ENCODE data around the gene ATP5PO.

The ATP5PO gene

DNA sequence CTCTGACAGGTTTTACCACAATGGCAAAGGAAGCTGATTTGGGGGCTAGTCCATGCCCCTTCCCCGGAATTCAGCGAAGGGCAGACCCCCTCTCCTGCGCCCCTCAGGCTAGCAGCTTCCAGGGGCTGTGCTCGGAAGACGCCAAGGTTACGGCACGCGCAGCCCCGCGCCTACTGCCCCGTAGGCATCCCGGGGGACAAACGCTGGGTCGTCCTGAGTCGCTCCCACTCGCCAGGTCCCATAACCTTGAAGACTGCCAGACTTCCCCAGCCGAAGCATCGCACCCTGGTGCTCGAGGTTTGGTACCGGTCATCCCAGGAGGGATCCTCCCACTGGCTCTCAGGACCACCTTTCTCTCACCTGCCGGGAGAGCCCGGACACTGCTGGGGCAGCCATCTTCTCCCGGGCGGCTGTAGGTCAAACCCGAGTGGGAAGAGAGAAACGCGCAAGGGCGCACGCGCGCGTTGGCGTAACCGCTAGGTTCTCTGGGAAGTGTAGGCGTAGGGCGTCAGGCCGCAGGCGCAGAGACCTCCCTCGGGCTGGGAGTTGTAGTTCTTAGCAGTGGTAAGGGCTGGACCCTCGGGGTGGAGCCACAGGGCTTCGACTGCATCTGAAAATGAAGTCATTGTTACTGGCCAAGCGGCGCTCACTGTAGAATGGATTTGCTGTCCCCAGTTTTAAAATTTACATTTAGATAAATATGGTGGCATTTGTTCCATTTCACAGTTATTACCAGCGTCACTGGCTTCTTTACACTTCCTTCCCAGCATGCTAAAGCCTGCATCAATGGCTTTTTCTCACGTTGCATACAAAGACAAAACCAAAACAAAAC, at the start of gene ATP5PO:
Gene ATP5PO (minus strand): TSS at position 437 of the 832 bp plus-strand sequence. CDS start 41 bp downstream, at position 396.
- peak; percentile 99 for DNase-seq

DNA sequence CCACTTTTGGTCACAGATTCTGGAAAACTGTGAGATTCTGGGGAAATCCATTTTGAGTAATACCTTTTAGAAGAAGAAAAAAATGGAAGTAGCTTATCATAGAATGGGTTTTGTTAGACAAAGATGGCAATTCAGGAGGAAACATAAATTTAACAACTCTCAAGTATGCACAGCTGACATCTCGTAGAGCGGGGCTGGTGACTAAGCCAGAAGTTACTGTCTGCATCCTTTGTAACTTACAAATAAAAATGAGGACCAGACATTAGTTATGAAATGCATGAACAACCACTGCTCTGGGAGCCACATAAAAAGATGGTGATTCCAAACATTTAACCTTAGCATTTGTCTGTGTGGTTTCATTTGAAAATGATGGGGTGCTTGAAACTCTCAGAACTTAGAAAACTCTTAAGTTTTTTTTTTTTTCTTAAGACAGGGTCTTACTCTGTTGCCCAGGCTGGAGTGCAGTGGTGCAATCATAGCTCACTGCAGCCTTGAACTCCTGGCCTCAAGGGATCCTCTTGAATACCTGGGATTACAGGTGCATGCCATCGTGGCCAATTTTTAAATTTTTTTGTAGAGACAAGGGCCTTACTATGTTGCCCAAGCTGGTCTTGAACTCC, 49.2 kb upstream of the ATP5PO start:
- DNase-seq, result no peak

GRCh38 chr21:33963848-33964555, 48.4 kb upstream of the ATP5PO start:
- DNase-seq, result no peak

DNA sequence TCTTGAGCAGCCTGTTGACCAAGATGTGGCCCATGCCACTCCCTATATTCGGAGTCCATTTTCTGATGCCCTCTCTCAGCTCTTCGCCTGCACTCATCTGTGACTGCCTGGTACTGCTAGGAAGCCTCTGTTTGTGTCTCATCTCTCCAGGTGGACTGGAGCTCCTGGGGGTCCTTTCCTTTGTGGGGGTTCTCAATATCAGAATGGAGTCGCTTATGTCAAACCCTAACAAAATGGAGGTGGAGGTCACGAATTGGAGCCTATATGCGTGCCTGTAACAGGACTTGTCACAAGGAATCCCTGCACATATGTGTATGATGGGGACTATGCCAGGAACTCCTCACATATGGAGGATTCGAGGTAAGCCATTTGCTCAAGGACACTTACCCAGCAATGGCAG, 46.7 kb upstream of the ATP5PO start:
- DNase-seq, result no peak

DNA sequence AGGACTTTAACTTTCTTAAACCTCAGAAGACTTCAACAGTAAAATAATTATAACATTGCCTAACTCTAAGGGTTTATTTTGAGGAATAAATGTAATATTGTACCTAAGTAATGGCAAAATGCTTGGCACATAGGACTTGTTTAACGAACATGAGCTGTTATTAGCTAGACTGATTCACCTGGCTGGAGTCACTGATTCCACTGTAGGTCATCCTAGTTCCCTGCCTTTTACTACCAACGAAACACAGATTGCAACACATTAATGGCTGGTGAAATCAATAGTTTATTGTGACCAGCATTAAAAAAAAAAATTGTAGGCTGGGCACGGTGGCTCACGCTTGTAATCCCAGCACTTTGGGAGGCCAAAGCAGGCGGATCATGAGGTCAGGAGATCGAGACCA, 45.5 kb upstream of the ATP5PO start:
- DNase-seq, result no peak

DNA sequence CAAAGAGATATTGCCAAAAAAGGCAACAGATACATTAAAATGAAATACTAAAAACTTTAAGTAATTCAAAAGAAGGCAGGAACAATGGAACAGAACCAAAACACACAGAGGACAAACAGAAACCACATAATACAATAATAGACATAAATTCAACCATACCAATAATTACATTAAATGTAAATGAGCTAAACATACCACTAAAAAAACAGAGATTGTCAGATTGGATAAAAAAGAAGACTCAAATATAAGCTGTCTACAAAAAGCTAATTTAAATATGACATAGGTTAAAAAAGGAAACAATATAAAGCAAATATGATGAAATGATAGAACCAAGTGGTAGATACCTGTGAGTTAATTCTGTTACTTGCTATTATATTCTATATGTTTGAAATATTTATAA, 44.1 kb upstream of the ATP5PO start:
- no peak for DNase-seq

DNA sequence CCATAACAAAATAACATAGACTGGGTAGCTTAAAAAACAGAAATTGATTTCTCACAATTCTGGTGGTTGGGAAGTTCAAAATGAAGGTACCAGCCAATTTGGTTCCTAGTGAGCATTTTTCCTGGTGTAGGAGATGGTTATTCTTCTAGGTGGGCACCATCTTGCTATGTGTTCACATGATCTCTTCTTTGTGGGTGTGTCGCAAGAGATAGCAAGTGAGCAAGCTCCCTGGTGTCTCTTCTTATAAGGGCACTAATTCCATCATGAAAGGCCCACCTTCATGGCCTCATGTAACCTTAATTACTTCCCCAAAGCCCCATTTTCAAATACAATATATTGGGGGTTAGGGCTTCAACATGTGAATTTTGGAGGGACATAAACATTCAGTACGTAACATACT, 38.8 kb upstream of the ATP5PO start:
- DNase-seq, result no peak

DNA sequence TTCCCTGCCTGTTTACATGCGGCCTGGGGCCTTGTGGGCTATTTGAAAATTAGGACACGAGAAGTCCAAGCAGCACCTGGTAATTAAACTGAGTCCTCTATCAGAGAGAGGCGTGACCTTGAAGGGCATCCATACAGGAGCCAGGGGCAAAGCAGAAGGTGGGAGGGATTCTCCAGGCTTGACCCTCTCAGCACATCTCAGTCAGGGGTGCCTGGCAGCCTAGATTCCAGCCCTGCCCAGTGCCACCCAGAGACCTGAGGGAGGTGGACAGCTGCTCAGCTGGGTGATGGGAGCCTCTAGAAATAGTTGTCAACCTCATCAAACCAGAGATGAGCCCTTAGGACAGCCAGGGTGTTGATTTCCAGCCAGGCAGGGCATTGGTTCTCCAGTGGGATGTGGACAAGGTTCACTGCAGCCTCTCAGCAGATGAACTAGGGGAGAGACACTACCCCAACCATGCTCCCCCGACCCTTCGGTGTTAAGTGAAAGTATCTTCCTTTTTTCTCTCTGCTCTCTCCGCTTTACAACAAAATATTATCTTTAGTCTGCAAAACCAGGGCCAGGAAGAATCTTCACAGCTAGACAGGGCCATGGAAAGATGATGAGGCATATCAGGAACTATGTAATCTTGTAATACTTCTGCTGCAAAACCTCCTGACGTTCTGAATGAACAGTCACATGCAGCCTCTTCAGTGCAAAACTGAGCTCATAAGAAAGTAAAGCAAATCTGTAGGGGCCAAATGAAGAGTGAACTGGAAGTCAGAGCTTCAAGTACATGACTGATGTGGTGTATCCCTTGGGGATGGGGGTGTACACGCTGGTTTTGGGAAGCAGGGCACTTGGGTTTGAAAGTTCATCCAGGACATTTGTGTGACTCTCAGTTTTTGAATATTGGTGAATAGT, 35.9 kb upstream of the ATP5PO start:
- DNase-seq, result no peak

DNA sequence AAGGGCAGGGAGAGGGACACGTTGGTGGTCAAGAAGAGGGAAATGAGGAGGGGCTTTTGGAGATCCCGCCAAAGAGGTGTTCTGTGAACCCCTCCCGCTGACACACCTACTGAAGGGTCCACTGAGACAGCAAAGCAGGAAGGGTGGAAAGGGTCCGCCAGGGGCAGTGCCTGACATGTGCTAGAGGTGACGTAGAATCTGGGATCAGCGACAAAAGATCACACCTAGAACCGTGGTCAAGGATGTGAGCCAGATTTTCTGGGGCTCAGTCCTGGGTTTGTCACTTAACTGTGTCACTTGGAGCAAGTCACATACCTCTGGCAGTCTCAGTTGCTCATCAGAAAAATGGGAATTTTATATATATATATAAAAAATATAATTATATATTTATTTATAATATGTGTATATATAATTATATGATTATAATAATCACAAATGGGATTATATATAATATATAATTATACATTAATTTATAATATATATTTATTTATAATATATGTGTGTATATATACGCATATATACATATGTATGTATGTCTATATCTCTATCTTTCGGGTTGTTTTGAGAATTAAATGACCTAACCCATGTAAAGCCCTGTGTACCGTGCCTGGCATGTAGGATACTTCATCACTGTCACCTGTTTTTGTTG, 35.0 kb upstream of the ATP5PO start:
- no peak for DNase-seq

DNA sequence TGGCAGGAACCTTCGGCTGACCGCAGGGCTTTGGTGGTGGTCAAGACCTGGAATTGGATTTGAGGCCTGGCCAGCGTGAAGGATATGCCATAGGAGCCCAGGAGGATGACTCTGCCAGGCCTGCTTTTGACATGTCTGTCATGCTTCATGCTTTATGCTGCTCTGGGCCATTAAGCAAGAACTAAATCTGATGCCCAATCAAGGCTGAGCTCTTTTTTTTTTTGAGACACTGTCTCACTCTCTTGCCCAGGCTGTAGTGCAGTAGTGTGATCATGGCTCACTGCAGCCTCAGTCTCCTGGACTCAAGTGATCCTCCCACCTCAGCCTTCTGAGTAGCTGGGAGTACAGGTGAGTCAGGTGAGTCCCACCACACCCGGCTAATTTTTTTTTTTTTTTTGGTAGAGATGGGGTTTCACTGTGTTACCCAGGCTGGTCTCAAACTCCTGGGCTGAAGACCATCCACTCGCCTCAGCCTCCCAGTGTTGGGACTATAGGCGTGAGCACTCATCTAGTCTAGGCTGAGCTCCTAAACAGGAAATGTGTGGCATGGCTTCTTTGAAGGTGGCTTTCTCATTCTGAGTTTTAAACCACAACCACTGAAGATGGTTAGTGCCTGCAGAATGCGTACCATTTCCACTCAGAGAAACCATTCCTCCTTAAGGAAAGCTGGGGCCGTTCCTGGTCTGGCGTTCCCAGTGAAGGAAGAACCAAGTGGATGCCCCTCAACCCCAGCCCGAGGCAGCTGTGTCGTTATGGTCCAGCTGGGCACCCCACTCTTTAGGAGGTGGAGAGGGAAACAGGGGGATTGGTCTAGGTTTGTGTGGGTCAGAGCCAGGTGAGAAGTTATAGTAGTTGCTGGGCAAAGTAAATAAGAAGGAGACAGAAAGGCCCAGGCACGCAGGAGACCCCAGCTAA, 34.2 kb upstream of the ATP5PO start:
- DNase-seq, result no peak

- DNase-seq, result no peak
These were observed 33.4 kb upstream of the ATP5PO start for GRCh38 chr21:33948951-33949444.

GRCh38 chr21:33948096-33948950, 32.7 kb upstream of the ATP5PO start:
- DNase-seq, result peak; percentile 91

GRCh38 chr21:33947451-33948095, 32.0 kb upstream of the ATP5PO start:
- peak; percentile 87 for DNase-seq

DNA sequence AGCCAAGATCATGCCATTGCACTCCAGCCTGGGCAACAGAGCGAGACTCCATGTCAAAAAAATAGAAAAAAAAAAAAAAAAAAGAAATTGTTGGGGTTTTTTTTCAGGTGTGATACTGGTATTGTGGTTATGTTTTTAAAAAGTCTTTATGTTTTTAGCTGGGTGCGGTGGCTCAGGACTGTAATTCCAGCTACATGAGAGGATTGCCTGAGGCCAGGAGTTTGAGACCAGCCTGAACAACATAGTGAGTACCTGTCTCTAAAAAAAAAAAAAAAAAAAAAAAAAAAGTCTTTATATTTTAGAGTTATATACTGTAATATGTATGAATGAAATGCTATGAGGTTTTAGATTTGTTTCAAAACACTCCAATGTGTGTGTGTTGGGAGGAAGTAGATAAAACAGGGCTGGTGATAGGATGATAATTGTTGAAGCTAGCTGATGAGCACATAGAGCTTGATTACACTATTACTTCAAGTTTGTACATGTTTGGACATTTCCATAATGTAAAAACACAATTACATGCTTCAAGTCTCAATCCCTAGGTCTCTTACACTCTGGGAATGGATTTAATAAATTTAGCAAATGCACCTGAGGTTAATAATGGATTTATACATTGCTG, 30.2 kb upstream of the ATP5PO start:
- DNase-seq, result no peak

- no peak for DNase-seq
These were observed 28.7 kb upstream of the ATP5PO start for GRCh38 chr21:33944185-33944763.

DNA sequence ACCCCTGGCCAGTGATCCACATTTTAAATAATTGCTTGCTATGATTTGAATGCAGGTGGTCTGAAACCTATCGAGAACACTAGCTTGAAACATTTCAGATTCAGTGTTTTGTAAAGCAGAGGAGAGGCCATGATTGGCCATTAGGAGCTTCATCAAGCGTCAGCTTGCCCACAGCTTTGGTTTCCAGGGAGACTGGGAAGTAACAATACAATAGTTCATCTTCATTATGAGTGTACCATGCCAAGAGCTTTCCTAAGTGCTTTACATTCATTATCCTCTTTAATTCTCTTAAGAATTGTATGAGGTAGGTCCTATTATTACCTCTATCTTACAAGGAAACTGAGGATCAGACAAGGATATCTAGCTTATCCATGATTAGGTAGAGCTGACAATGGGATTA, 27.7 kb upstream of the ATP5PO start:
- DNase-seq, result no peak

DNA sequence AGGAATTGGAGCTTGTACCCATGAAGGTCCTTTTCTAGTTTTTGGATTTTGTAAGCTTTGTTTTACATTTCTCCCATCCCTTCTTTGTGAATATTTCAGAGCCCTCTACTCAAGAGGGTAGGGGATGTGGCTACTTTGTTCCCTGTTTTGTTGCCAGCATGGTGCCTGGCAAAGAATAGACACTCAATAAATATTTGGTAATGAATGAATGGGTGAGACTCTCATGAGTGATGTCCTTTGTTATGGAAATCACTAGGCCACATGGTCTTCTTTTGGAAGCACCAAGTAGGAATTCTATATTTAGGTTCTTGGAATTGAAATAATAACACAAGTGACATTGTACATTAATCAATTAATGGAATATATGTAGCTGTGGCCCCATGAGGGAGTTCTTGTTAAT, 26.8 kb upstream of the ATP5PO start:
- DNase-seq, result no peak

GRCh38 chr21:33940881-33941245, 25.3 kb upstream of the ATP5PO start:
- DNase-seq, result no peak

Measured in eye (tissue), 1 donor.